Aorta (tissue), 5 donors: Measurements from ENCODE around the gene CLEC4D. TPM values are rescaled to one million over a fixed set of nuclear protein-coding genes. Genes with fewer than 3 reads are reported as not detected.
"Not testable (repeated sequence)": the region's sequence is repeated elsewhere in the genome, so short reads cannot be mapped to it uniquely, and the experiment has no call there.

Source experiments
- ATAC-seq: fragments of 200-7000 bp; cut with Tn5 transposase; one replicate; pipeline ENCODE4 v1.9.1; 2022; ENCODE audit warnings: moderate library complexity; ENCODE audit not compliant: low FRiP score
- DNase-seq, 2 donors: peaks; one replicate each; pipeline ENCODE4 v3.0.0-alpha.2; 2020
- H3K27ac ChIP-seq, 2 donors: one replicate each; pipeline ENCODE4 v1.5.1; 2013; ENCODE audit warnings: low read length in 2 of 2, mild to moderate bottlenecking in 2 of 2, moderate library complexity in 2 of 2, control low read depth in 1 of 2, inconsistent platforms in 1 of 2, low read depth in 1 of 2
- H3K27me3 ChIP-seq, 2 donors: one replicate each; pipeline ENCODE4 v1.6.1; 2013; ENCODE audit warnings: control low read depth in 1 of 2, low read length in 1 of 2, mild to moderate bottlenecking in 1 of 2, moderate library complexity in 1 of 2; ENCODE audit not compliant: insufficient read depth in 2 of 2, control insufficient read depth in 1 of 2
- H3K36me3 ChIP-seq, 2 donors: one replicate each; pipeline ENCODE4 v1.6.1; 2013; ENCODE audit warnings: control low read depth in 1 of 2, low read length in 1 of 2, mild to moderate bottlenecking in 1 of 2; ENCODE audit not compliant: insufficient read depth in 2 of 2, control insufficient read depth in 1 of 2
- H3K4me1 ChIP-seq, 2 donors: one replicate each; pipeline ENCODE4 v1.6.1; 2013; ENCODE audit warnings: low read length in 2 of 2, control low read depth in 1 of 2, mild to moderate bottlenecking in 1 of 2, moderate library complexity in 1 of 2; ENCODE audit not compliant: insufficient read depth in 2 of 2, control insufficient read depth in 1 of 2
- H3K4me3 ChIP-seq, 2 donors: one replicate each; pipeline ENCODE4 v1.5.1; 2013; ENCODE audit warnings: low read length in 2 of 2, control low read depth in 1 of 2, mild to moderate bottlenecking in 1 of 2
- H3K9me3 ChIP-seq: one replicate; pipeline ENCODE4 v1.6.1; 2013; ENCODE audit warnings: mild to moderate bottlenecking, low read length; ENCODE audit not compliant: control insufficient read depth
- WGBS, 2 donors: extraction: QIAGEN DNeasy Blood & Tissue Kit; methylation state at CpG; one replicate each; pipeline ENCODE4 v1.1.7; 2013; 5-methylcytosine and 5-hydroxymethylcytosine counted together
- intact Hi-C, 2 donors: fragments of 100-400 bp; cut with DNase I; formaldehyde crosslinking; loops; one replicate each; pipeline versions ENCODE4 v1.14.2 to v1.15.0; 2022
- polyA plus RNA-seq, 2 donors: library from polyadenylated mRNA; stranded (reverse); fragments of 200-250 nt; gene quantifications; one replicate each; pipeline ENCODE4 v1.2.3, GENCODE V29; 2013
- total RNA-seq, 2 donors: library from RNA; stranded (reverse); fragmentation: NEBNext Ultra II Directional; extraction: Animal tissue kit (Norgen Biotek cat#: 25700); gene quantifications; one replicate each; pipeline ENCODE4 v1.2.1, GENCODE V29; 2021
- donor health status: healthy with polysubstance abuse.
- donor health status: Bipolar disorder and iron deficiency.
- donor health status: DM: no; HTN: no; CAD: no.
- donor health status: DM: no; HTN: no; CAD: no.
- donor health status: DM: yes; HTN: yes; CAD: no.

The CLEC4D gene
- total and polyA plus RNA-seq, 4 donors: 0.10 to 2.0 (median 1.4) TPM; not detected in 1

DNA sequence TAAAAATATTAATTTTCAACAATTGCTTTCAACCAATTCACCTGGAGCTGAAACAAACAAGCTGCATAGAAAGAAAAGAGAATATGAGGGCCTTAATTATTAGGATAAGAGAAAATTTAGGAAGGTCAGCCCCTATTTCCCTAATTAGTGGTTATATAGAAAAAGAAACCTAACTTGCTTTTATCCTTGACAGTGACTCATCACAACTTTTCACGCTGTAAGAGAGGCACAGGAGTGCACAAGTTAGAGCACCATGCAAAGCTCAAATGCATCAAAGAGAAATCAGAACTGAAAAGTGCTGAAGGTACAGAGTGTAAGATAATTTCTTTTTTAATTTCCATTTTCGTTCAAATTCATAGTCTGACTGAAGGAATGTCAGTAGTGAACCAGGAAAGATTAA is 4.7 kb downstream of the CLEC4D start:
- Histone ChIP-seq H3K27ac (no peak overlapping the region), H3K27me3 (no peaks in the 10 kb centered on the region), H3K4me1 (no peaks in the 10 kb centered on the region), H3K36me3 (no peaks in the 10 kb centered on the region), H3K4me3 (no peak overlapping the region), H3K9me3 (no peaks in the 10 kb centered on the region)
- no peak for DNase-seq
- WGBS, 2 donors: 69 to 77% methylated on average over 2 of the region's 2 CpGs
- intact Hi-C loops: no loop called here
- ATAC-seq: no peak

DNA sequence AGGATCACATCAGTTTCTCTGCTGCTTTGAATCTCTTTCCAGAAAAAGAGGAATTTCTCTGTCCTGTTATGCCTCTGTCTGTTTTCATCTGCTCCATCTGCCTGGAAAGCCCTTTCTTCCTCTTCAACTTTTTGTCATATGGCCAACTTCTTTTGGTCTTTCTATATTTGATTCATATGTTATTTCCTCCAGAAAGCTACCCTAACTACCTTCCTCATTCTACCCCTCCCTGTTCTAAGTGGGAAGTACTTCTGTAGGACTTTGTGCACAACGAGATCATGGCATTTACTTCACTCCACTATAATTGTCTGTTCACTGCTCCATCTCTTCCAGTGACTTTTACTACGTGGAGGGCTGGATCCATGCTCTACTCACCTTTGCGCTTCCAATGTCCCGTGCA is 5.9 kb downstream of the CLEC4D start:
- intact Hi-C loops: no loop called here
- ATAC-seq (no peak), DNase-seq (no peak)
- H3K27me3 ChIP-seq: no peaks in the 10 kb centered on the region
- H3K9me3 ChIP-seq: no peaks in the 10 kb centered on the region
- H3K27ac ChIP-seq: no peak overlapping the region
- no peak overlapping the region for H3K4me3 ChIP-seq
- H3K36me3 ChIP-seq: no peaks in the 10 kb centered on the region
- no peaks in the 10 kb centered on the region for H3K4me1 ChIP-seq
- 75% methylated on average over 4 of the region's 4 CpGs for WGBS, 2 donors

DNA sequence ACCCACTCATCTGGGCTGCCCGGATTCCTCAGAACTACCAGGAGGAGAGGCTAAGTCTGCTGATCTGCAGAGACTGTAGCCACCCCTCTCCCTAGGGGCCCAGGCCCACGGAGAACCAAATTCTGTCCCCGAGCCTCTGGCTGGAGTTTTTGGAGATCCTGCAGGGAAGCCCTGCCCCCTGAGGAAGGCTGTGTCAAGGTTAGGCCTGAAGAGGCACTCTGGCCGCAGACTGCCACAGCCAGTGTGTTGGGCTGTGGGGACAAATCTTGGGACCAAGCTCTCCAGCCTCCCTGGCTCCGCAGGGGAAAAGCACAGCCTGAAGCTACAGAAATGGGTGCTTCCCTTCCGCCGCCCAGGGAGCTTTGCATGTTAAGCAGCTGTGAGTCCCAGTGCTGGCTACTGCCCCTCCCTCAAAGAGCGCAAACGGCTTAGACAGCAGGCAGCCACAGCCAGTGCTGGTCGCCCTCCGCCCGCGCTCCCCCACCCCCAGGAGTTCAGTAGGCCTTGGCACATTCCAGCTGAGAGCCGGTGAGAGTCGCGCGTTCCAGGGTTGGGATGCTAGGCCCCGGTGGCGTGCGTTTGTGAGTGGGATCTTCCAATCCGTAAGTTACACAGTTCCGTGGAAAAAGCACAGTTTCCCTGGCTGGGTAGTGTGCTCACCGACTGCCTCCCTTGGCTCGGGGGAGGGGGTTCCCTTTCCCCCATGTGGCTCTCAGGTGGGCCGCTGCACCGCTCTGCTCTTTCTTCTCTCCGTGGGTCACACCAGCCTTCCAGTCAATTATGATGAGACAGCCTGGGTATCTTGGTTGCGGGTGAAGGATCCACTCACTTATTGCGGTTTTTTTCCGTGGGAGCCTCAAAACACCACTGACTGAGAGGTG is 14.2 kb downstream of the CLEC4D start:
- no peak overlapping the region for H3K4me3 ChIP-seq
- H3K36me3 ChIP-seq: no peaks in the 10 kb centered on the region
- WGBS, 2 donors: 64 to 69% methylated on average over 29 to 30 of the region's 30 CpGs
- H3K27ac ChIP-seq: no peak overlapping the region
- DNase-seq (no peak), ATAC-seq (no peak)
- intact Hi-C loops: no loop called here
- no peaks in the 10 kb centered on the region for H3K4me1 ChIP-seq
- H3K27me3 ChIP-seq: no peaks in the 10 kb centered on the region
- H3K9me3 ChIP-seq: no peaks in the 10 kb centered on the region

DNA sequence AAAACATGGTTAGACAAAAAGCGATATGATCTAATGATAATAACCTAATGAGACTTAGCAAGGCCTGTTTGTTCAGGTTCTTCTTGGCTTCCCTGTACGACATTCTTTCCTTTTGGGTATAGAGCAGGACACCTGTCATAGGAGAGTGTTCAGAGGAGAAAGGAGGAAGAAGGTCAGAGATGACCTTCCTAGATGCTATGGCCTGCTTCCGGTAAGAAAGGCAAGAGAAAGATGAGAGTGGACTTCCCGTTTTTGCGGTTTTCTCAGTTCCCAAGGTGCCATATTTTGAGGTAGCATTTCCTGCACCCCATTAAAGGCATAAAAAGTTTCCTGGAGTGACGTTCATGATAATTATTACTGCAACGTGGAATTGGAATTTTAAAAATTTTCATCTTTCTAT is 18.7 kb downstream of the CLEC4D start:
- Histone ChIP-seq H3K27me3 (no peaks in the 10 kb centered on the region), H3K27ac (no peak overlapping the region), H3K36me3 (no peaks in the 10 kb centered on the region), H3K4me1 (no peaks in the 10 kb centered on the region), H3K4me3 (no peak overlapping the region), H3K9me3 (no peaks in the 10 kb centered on the region)
- WGBS, 2 donors: 75 to 78% methylated on average over 7 of the region's 7 CpGs
- ATAC-seq (no peak), DNase-seq (no peak)
- intact Hi-C loops: no loop called here

DNA sequence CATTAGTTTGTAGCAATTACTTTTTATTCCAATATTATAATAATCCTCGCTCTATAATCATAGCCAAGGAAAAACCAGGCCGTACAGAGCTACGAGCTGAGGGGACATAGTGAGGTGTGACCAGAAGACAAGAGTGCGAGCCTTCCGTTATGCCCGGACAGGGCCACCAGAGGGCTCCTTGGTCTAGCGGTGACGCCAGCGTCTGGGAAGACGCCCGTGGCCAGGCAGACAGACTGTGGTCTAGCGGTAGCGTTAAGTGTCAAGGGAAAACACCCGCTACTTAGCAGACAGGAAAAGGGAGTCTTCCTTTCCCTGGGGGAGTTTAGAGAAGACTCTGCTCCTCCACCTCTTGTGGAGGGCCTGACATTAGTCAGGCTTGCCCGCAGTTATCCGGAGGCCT is 24.5 kb downstream of the CLEC4D start:
- DNase-seq, H3K27ac ChIP-seq, H3K4me1 ChIP-seq, ATAC-seq, H3K4me3 ChIP-seq, H3K27me3 ChIP-seq, H3K9me3 ChIP-seq, H3K36me3 ChIP-seq, intact Hi-C loops: not testable (repeated sequence)
- 84 to 85% methylated on average over 15 to 16 of the region's 16 CpGs for WGBS, 2 donors

DNA sequence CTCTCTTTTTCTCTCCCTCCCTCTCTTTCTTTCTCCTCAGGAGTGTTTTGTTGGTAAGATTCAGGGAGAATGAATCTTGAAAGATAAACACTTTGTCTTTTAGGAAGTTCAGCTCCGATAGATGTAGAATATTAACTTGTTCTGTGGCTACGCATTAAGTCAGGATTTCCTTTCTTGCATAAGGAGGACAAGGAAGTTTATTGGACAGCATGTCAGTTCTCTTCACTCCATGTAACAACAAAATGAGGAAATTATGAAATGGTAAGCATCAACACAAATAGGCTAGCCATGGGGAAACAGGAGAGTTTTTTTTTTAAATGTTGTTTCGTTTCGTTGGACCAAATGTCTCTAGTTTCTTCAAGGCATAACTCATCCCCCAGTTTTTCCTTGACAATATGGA is 27.5 kb downstream of the CLEC4D start, which contains the start of gene CLEC4E:
TSS of gene CLEC4E (minus strand) at position 75 of the 400 bp plus-strand sequence. CDS start 108 bp downstream, outside the sequence.
- H3K4me1 ChIP-seq, H3K27ac ChIP-seq, H3K4me3 ChIP-seq, DNase-seq, H3K27me3 ChIP-seq, ATAC-seq, H3K36me3 ChIP-seq, H3K9me3 ChIP-seq: not testable (repeated sequence)
- 60 to 64% methylated on average over 4 of the region's 4 CpGs for WGBS, 2 donors
- intact Hi-C loops: loop anchor here (10.0 kb wide), 3 partner anchors 354 to 504 kb away; no protein-coding TSS in a partner anchor

DNA sequence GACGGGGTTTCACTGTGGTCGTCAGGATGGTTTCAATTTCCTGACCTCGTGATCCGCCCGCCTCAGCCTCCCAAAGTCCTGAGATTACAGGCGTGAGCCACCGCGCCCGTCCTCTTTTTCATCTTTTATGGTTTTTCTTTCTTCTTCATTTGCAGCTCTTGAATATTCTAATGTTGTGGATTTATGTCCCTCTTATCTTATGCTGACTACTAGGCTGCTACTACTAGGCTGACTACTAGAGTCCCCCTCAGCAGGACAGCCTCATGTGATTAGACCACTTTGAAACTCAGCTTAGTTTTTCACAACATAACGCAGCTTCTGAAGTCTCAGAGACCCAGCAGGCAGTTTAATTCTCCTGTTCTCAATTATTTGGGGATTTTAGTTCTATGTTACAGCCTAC is 28.3 kb downstream of the CLEC4D start:
- ATAC-seq (no peak), DNase-seq (no peak)
- Histone ChIP-seq H3K4me1 (no peaks in the 10 kb centered on the region), H3K27ac (no peak overlapping the region), H3K4me3 (no peak overlapping the region), H3K9me3 (no peaks in the 10 kb centered on the region), H3K27me3 (no peaks in the 10 kb centered on the region), H3K36me3 (no peaks in the 10 kb centered on the region)
- intact Hi-C loops: loop anchor here (10.0 kb wide), 3 partner anchors 353 to 503 kb away; no protein-coding TSS in a partner anchor
- 87 to 96% methylated on average over 10 of the region's 10 CpGs for WGBS, 2 donors

DNA sequence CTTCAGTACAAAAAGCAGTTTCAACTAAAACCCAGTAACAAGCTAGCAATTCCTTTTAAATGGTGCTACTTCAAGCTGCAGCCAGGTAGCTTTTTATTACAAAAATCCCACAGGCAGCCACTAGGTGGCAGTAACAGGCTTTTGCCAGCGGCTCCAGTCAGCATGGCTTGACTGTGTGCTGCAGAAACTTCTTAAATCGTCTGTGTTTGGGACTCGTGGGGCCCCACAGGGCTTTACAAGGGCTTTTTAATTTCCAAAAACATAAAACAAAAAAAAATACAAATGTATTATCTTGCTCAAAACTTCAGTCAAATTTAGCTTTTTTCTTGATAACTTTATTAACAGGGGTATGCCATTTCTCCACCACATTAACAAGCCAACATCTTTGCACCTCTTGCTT is 31.0 kb downstream of the CLEC4D start:
- H3K9me3 ChIP-seq: no peaks in the 10 kb centered on the region
- no peaks in the 10 kb centered on the region for H3K4me1 ChIP-seq
- ATAC-seq (peak; percentile 81), DNase-seq (peak; percentile 71 to 79)
- H3K4me3 ChIP-seq: no peak overlapping the region
- no peaks in the 10 kb centered on the region for H3K27me3 ChIP-seq
- 0 to 1% methylated on average over 3 of the region's 3 CpGs for WGBS, 2 donors
- H3K27ac ChIP-seq: no peak overlapping the region
- H3K36me3 ChIP-seq: no peaks in the 10 kb centered on the region
- intact Hi-C loops: loop anchor here (1.0 to 10.0 kb wide), 4 partner anchors 65 to 501 kb away; no protein-coding TSS in a partner anchor

DNA sequence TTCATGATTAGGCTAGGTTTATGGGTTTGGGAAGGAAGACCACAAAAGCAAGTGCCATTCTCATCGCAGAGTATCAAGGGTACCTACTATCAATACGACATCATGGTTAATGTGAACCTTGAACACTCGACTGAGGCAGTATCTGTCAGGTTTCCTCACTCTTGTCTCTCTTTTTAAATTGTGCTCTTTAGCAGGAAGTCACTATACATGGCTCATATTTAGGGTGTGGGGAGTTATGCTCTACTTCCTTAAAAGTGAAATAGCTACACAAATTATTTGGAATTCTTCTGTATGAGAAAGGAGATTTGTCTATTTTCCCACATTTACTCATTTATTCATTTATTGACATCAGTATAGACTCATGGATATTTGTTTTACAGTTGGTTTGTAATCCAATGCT is 33.3 kb downstream of the CLEC4D start:
- WGBS, 2 donors: 80 to 85% methylated on average over 3 of the region's 3 CpGs
- no peaks in the 10 kb centered on the region for H3K27me3 ChIP-seq
- ATAC-seq (no peak), DNase-seq (no peak)
- H3K36me3 ChIP-seq: no peaks in the 10 kb centered on the region
- intact Hi-C loops: loop anchor here (5.0 to 10.0 kb wide), 4 partner anchors 61 to 498 kb away; no protein-coding TSS in a partner anchor
- H3K9me3 ChIP-seq: no peaks in the 10 kb centered on the region
- H3K4me3 ChIP-seq: no peak overlapping the region
- H3K27ac ChIP-seq: no peak overlapping the region
- no peaks in the 10 kb centered on the region for H3K4me1 ChIP-seq
